Measurements from ENCODE around the gene STK16.

STK16 gene

DNA sequence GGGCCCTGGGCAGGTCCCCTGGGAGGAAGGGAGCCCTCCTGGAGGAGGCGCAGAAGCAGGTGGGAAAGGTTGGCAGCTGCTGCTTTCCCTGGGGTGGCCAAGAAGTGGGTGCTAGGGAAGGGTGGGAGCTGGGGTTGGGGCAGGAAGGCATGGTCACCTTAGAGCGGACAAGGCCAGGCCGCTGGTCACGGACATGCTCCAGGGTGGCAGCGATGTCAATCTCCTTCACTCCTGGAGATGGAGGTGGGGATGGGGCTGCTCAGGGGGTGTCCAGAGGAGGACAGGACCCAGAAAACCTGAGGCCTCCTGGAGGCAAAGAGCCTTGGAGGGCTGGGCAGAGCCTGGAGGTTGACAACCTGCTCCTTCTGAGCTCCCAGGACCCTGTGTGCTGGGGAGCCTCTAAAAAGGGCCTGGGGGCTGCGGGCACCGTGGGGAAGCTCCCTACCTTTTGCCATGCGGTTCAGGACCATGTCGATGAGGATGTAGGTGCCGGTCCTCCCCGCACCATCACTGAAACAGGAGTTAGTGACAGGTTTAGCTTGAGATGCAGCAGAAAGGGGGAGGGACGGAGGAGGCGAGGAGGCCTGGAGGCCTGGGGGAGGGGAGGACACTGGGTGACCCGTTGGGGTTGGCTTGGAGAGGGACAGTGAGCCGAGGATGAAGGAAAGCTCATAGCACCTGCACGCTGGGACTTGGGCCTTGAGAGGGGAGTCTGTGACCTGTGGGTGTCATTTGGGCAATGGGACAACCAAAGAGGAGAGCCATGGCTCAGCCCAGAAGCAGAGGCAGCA is 45.3 kb downstream of the STK16 start:
- no peak for DNase-seq

DNA sequence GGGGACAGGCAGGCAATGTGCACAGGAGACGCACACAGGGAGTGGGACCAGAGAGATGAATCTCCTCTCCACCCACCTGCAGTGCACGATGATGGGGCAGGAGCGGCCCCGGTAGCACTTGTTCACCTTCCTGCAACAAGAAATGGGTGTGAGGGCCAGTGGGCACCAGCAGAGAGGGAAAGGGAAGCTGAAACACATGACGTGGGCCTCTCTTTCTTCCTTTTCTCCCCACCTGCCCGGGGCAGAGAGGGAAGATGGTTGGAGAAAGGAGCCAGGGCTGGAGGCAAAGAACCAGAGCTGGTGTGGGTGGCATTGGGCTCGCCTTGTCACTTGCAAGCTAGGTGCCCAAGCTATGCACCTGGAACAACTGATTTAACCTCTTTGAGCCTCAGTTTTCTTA is 46.1 kb downstream of the STK16 start:
- no peak for DNase-seq

DNA sequence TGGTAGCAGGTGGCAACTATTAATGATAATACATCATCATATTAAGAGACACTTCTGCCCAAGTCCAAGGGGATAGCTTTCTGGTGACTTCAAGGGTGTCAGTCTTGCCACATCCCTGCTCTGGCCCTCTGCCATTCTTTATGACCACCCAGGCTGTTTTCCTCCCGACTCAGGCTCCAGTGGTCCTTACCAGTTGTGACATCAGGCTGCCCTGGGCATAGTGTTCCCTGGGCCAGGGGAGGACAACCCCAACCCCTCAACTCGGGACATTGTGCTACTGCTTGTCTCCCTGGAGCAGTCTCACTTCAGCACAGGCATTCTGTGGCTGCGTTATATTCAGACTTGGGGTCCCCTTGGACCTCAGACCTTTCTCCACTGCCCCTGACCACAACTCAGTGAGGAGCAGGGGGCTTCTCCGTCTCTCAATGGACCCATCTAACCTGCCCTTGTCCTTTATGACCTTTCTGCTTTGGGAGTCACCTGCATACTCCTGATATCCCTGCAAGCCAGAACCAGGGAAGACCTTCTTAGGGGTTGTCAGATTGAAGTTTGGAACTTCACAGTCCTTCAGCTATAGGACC is 46.7 kb downstream of the STK16 start:
- DNase-seq, result no peak

DNA sequence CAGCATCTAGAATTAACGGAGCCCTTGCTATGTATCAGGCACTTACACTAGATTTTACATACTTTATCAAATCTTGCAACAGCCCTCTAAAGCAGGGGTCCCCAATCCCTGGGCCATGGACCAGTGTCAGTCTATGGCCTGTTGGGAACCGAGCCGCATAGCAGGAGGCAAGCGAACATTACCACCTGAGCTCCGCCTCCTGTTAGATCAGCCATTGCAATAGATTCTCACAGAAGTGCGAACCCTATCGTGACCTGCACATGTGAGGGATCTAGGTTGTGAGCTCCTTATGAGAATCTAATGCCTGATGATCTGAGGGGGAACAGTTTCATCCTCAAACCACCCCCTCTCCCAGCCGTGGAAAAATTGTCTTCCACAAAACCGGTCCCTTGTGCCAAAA is 47.3 kb downstream of the STK16 start:
- no peak for DNase-seq

DNA sequence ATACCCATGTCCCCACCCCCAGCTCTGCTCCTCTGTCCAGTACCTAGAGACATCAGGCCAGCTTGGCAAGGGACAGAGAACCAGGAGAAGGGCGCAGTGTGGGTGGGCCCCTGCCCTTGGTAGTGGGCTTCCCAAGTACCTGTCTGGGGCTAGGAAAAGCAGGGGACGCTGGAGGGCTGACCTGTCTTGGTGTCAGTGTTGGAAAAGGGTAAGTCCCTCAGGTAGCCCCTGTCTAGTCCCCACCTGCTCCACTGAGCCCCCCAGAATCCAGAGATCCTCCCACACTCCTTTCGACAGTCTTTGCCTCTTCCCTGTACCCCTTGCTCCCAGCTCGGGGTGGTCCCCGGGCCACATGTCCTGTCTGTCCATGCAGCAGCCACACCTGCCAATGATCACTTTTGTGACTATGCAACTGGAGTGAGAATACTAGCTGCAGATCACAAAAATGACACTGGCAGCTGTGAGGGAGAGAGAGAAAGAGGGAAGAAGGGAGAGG is 48.5 kb downstream of the STK16 start:
- DNase-seq, result no peak

DNA sequence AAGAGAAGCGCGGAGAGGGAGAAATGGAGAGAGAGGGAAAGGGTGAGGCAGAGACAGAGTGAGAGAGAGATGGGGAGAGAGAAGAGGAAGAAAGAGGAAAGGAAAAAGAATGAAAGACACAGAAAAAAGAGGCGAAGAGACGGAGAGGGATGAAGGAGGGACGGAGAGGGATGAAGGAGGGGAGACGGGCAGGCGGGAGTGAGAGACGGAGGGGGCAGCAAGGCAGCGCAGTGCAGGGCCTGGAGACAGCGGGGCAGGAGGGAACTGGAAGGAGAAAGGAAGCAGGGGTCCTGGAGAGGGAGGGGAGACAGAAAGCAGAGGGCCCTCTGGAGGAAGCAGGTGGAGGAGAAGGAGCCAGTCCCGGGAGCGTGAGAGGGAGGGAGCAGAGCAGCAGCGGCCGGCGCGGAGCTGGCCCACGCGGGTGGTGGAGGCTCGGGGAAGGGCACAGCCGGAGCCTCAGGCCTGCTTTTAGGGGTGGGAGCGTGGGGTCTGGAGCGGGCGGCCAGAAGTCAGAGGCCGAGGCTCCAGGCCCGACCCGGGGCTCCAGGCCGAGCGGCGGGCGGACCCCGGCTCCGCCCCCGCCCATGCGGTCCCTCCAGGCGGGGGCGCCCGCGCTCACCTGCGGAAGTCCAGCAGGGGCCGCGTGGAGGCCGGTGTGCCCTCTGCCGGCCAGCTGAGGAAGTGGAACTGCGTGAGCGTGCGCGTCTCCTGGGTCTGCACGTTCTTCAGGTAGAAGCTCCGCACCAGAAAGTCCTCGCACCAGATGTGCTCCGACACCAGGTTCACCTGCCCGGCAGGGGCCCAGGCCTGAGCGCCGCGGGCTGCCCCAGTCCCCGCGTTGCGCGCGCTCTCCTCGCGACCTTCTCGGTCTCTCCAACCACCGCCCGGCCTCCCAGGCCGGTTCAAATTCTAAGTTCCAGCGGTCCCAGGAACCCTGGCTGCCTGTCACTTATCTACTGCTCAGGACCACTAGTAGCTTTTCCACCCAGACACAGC is 49.4 kb downstream of the STK16 start:
- peak; percentile 22 for DNase-seq

DNA sequence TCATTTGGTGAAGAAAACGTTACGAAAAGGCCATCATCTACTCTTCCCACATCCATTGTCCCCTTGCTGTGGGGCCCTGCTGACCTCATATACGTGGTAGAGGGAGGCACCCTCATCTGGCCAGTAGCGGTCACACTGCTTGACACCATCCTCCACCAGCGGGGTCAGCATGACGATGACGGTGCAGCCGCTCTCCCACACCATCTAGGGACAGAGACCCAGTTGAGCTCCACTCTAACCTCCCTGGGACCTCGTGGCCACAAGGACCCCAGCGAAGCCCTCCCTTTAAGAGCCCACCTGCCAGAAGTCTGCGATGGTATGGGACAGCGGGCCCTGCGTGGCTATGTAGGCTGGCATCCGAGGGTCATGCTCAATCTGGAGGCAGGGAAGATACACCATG is 50.9 kb downstream of the STK16 start:
- no peak for DNase-seq

DNA sequence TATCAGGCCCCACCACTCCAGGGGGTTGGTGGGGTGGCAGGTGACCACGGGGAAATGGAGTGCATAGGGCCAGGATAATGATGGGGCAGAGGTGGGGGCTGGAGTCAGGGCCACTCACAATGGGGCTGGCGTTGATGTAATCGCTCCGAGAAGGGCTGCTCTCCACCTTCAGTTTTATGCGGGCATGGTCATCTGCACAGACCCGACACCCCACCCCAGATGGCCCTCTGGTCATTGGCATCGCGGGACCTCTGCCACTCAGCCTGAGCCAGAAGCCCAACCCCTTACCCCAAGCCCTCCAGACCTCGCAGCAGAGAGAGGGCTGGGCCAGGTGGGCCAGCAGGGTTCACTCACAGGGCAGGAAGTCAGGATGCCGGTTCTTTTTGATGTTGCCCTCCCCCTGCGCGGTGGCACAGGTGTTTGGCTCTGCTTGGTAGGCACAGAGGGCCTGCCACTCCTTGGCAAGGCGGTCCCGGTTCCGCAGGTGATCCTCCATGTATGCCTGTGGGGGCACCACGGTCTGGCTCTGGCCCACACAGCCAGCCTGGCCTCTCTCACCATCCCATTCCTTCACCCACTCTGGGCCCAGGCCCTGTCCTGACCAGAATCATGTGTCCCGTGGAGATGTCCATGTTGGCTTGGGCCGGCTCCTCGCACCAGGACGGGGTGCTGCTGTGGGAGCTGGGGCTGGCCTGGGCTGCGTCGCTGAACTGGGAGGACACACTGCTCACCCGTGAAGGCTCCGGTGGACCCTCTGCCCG is 51.5 kb downstream of the STK16 start:
- no peak for DNase-seq

DNA sequence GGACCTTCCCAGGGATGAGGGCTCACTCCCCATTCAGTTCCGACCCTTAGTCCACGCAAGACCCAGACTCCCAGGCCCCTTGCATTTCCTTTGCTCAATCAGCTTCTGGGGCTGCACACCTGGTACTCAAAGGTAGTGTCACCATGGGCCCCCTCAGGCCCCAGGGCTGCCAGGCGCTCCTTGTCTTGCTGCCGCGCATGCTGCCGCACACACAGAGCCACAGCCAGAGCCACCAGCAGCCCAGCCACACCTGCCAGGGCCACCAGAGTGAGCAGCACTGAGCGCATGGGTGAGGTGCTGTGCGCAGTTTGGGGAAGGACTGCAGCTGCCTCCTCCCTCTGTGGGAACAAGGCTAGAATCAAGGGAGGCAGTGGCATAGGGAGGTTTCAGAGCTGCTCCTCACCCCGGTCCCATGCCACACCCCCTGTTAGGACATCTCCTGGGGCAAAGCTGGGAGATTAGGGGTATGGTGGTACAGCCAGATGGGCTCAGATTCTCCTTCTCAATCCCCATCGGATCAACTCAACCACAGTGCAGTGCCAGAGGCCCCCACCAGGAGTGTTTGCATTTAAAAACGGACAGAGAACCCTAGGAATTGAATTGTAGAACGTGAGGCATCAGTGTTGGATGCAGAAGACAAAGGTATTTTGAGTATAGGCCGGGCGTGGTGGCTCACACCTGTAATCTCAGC is 52.6 kb downstream of the STK16 start:
- no peak for DNase-seq

DNA sequence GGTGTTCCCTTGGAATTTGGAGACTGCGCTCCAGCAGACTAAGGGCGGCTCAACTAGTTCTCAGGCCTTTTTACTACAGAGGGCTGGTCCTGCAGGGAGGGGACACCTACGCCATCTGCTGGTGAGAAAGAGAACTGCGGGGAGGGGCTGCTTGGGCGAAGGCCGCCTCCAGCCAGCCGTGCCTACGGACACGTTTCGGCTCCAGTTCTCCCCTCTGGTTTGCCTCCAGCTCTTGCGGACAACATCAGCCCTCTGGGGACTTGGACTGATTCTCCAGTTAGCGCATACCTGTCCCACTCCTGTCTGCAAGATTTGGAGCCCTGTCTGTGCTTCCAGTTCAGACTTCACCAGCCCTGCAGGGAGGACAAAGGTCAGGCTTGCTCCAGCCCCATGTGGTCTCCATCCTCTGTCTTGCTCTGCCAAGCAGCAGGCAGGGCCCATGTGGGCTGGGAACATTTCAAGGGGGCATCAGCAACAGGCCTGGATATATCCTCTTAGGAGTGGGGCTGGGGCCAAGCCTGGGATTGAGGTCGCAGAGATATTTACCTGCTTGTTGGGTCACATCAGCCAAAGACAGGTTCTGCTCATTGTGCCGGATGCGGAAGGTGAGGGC is 53.6 kb downstream of the STK16 start:
- DNase-seq, result peak; percentile 28

DNA sequence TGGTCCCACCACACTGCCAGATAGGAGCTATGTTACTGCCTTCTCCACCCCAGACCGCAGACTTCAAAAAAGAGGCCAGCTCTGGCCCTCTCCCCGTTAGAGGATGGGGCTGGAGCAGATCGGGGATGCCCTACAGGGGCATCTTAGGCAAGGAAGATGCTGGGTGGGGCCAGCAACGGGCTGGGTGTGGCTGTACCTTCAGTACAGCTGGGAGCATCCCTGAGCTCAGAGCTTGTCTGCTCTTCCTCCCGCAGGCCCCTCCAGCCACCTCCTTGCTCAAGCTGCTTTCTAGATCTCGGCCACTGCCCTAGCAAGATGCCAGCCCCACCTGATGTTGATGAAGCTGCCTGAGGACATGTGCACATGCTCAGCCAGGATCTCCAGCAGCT is 54.1 kb downstream of the STK16 start:
- no peak for DNase-seq

Data from NCI-H1092 (cell line).